Tongue (tissue), 2 donors: ENCODE data around the gene TMEM9. TPM values are rescaled to one million over a fixed set of nuclear protein-coding genes. Genes with fewer than 3 reads are reported as not detected.

Source experiments
- DNase-seq: peaks from one replicate; pipeline ENCODE4 v3.0.0-alpha.2; 2015
- total RNA-seq: library from RNA; depleted of rRNA; stranded (reverse); fragments of >200 nt; gene quantifications from one replicate; pipeline ENCODE4 v1.2.3, GENCODE V29; 2014

TMEM9 gene
- total RNA-seq, 1 donor from 2014 or later = 67.7 TPM

GRCh38 chr1:201100169-201100930 is 53.9 kb downstream of the TMEM9 start:
- DNase-seq = no peak

DNA sequence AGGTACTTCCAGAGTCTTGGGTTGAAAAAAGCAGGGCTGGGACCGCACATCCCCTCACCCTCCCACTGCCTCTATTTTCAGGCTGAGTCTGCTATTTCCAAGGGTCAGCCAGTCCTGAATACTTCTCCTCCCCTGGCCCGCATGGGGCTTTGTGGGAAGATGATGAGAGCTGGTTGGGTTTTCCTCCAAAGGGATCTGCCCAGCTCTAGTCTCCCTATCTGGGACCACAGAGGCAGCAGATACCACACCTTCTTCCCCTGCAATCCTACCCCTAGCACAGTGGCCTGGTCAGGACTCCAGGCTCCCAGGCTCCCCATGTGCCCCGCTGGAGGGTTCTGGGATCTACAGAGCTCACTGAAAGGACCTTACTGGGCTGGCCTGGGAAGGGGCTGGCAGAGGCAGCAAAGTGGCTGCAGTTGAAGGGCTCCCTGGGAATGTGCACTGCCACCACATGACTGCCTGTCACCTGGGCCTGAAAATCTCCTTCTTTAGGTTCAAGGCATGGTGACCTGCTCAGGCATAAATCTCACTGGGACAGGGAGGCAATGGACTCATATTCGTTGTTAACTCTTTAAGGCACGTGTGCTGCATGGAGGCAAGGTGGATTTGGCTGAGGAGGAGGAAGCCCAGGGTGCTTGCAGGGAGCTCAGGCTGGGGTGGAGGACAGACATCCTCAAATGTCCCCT is 55.1 kb downstream of the TMEM9 start:
- no peak for DNase-seq

GRCh38 chr1:201096977-201097856 is 57.1 kb downstream of the TMEM9 start:
- DNase-seq = no peak

DNA sequence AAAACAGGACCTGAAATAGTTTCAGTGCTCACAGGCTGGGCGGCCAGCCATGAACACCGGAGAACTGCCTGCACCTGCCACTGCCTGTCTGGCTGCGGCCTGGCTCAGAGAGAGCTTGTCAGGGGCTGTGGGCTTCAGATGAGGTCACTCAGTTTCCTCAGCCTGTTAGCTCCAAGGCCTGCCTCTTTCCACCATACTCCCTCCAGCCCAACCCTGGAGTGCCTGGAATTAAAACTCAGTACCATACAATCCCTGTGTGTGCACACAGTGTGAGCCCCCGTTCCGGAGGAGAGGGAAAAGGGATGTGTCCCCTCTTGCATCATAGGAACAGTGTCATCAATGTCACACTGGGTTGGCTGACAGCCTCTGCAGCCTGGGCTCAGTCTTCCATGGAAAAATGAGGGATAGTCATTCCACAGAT is 58.2 kb downstream of the TMEM9 start:
- peak; percentile 95 for DNase-seq

GRCh38 chr1:201095581-201095980 is 58.7 kb downstream of the TMEM9 start:
- no peak for DNase-seq

DNA sequence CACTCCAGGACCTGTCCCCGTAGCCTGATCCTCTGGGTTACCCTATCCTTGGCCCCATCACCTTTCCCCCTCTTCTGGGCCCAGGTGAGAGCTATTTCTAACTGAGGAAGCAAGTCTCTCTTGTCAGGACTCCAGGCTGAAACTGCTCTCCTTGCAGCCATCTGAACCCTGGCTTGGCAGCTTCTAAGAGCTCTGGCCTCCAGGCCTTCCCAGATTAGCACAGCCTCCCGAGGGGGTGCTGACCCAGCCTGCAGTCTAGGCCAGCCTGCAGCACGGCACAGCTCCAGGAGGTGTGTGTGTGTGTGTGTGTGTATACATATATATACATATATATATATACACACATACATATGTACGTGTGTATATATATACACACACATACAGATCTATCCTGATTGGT is 59.4 kb downstream of the TMEM9 start:
- DNase-seq = peak; percentile 62

DNA sequence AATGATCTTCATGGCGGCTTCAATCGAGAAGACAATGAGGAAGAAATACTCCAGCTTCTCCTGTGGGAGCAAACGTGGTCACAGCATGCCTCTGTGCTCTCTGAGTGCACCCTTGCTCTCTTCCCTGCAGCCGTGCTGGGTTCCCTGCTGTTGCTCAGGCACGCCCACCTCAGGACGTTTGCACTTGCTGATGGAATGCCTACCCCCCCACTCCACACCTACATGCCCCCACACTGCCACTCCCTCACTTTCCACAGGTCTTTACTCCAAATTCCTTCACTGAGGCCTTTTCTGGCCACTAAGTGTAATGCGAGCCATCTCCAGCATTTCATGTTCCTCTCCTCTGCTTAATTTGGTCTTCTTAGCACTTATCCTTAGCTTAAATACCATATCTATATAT is 60.3 kb downstream of the TMEM9 start:
- no peak for DNase-seq

DNA sequence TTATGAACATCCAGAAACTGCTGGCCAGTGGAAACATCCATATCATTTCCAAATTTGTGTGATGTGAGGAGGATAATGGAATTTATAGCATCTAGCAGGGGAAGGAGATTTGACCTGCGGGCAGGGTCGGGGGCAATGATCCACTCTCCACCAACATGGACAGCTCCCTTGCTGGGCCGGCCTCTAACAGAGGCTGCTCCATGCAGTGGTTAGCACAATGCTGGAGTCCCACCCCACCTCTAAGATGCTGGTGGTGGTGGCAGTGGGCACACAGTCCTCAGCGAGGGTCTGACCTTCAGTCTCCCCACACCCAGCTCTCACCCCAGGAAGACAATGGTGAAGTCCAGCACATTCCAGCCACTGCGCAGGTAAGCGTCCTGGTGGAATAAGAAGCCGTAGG is 60.7 kb downstream of the TMEM9 start:
- no peak for DNase-seq

GRCh38 chr1:201092738-201093137 is 61.5 kb downstream of the TMEM9 start:
- DNase-seq = no peak

- DNase-seq = no peak
Measured at GRCh38 chr1:201091256-201091655, 63.0 kb downstream of the TMEM9 start.

DNA sequence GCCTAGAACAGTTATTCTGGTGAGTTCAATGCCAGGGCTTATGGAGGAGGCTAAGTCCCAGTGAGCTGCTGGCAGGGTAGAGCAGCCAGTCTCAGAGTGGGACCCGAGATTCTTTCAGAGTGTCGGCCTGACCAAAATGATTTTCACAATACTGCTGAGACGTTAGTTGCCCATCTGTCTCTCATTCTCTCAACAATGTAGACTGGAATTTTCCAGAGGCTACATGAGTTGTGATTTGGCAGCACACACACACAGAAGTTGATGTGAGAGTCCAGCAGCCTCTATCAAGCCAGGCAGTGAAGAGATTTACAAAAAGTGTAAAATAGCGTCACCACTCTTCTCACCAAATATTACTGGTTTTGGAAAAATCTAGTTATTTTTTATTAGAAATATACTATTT is 63.7 kb downstream of the TMEM9 start:
- DNase-seq = no peak

GRCh38 chr1:201089596-201089995 is 64.7 kb downstream of the TMEM9 start:
- DNase-seq = peak; percentile 79

GRCh38 chr1:201088901-201089525 is 65.3 kb downstream of the TMEM9 start:
- no peak for DNase-seq

DNA sequence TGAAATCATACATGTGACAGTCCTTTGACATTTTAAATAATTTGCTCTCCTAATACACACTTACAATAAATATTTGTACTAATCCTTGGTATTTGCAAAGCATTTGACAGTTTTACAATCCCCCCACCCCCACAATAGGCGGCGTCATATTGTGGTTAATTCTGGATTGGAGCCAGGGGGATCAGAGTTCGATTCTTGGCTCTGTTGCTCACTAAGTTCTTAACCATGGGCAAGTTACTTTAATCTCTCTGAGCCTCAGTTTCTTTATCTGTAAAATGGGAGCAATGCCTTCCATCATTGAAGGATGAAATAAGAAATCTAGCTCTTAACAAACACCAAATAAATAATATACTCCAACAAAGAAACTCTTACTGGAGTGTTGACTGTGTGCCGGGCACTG is 65.9 kb downstream of the TMEM9 start:
- DNase-seq = no peak

DNA sequence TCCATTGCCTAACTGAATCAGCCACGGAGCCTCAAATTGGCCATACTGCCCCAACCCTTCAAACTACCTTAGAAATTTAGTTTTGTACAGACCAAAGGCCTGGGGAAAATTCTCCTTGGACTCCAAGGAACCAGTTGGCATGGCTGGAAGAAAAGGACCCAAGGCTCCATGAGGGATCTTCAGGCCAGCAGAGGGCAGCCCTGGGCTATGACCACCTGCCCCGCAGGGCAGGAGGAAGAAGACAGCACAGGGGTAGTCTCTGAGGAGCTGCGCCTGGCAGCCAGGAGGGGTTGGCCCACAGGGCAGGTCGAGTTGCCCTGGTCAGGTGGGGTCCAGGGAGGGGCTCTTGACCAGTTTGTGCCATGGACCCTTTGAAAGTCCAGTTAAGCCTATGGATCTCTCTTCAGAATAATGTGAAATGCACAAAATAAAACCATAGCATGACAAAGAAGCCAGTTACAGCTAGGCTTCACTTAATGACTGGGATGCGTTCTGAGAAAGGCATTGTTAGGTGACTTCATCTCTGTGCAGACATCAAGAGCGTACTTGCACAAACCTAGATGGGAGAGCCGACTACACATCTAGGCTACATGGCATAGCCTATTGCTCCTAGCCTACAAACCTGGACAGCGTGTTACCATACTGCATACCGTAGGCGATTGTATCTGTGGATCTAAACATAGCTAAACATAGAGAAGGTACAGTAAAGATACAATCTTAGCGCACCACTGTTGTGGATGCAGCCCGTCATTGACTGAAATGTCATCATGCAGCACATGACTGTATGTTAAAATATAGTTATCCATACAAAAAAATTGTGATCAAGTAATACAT is 68.2 kb downstream of the TMEM9 start:
- DNase-seq = peak; percentile 65

Other genes with a start within 250 kb of the TMEM9 start
- 1.3 TPM for gene KIF21B, start 130.8 kb downstream of the TMEM9 start, total RNA-seq
- gene CACNA1S, start 42.0 kb downstream of the TMEM9 start, total RNA-seq = 74.9 TPM
- gene ASCL5, start 27.3 kb downstream of the TMEM9 start, total RNA-seq = not detected
- 0.21 TPM for gene IGFN1, start 36.4 kb upstream of the TMEM9 start, total RNA-seq
- 137 TPM for gene PKP1, start 129.0 kb upstream of the TMEM9 start, total RNA-seq
- gene TNNT2, start 223.2 kb upstream of the TMEM9 start, total RNA-seq = 98.3 TPM
- 35.6 TPM for gene LAD1, start 244.8 kb upstream of the TMEM9 start, total RNA-seq